Measurements from ENCODE around the gene AKAP8.

DNA sequence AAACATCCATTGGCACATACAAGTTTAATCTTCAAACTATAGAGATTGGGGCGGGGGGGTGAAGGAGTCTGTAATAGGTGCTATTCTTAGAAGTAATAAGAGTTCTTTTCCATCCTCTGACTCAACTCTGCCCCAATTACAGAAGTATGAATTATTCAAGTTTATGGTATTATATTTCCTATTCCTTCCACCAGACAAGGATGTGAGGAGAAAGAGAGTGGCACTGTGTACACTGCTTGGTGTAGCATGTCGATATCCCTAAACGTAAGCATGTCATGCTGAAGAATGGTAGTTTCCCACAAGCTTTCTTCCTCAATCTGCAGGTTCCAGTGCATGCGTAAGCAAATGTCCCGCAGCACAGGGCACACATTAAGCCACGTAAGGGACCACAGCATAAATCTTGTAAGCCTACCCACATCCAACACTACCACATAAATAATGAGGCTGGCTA, 61.3 kb downstream of the AKAP8 start:
- TF ChIP-seq, protein P1, sequence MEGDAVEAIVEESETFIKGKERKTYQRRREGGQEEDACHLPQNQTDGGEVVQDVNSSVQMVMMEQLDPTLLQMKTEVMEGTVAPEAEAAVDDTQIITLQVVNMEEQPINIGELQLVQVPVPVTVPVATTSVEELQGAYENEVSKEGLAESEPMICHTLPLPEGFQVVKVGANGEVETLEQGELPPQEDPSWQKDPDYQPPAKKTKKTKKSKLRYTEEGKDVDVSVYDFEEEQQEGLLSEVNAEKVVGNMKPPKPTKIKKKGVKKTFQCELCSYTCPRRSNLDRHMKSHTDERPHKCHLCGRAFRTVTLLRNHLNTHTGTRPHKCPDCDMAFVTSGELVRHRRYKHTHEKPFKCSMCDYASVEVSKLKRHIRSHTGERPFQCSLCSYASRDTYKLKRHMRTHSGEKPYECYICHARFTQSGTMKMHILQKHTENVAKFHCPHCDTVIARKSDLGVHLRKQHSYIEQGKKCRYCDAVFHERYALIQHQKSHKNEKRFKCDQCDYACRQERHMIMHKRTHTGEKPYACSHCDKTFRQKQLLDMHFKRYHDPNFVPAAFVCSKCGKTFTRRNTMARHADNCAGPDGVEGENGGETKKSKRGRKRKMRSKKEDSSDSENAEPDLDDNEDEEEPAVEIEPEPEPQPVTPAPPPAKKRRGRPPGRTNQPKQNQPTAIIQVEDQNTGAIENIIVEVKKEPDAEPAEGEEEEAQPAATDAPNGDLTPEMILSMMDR (IDR thresholded peaks at IDR 0.05 in 8 of 11, conservative IDR thresholded peaks at IDR 0.05 in 3 of 11) = no peak
- TF ChIP-seq POLR2A (IDR thresholded peaks at IDR 0.05) = no peak

All from spleen (tissue), 7 donors.